Measurements from ENCODE around the gene CPT2. TPM values are rescaled to one million over a fixed set of nuclear protein-coding genes. Genes with fewer than 3 reads are reported as not detected.

CPT2 gene
- polyA plus RNA-seq, 1 of the 3 experiments (the other 2 are of a cell fraction): 18.6 TPM

DNA sequence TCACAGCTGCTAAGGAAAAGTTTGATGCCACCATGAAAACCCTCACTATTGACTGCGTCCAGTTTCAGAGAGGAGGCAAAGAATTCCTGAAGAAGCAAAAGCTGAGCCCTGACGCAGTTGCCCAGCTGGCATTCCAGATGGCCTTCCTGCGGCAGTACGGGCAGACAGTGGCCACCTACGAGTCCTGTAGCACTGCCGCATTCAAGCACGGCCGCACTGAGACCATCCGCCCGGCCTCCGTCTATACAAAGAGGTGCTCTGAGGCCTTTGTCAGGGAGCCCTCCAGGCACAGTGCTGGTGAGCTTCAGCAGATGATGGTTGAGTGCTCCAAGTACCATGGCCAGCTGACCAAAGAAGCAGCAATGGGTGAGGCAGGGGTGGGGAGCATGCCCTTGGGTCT is 14.3 kb downstream of the CPT2 start:
- no peak for DNase-seq
- Histone ChIP-seq H3K4me3 (ENCODE audit: low read depth in 2 of 2, low read length in 1 of 2) (no peak overlapping the region), H3K27me3 (ENCODE audit: insufficient read depth) (no peaks in the 10 kb centered on the region), H3K4me2 (no peak overlapping the region), H4K20me1 (ENCODE audit: insufficient read depth) (no peaks in the 10 kb centered on the region), H3K27ac (ENCODE audit: low read depth in 2 of 2, low read length in 1 of 2) (no peak overlapping the region), H3K9me2 (no peaks in the 10 kb centered on the region), H3K36me3 (replicated peaks in 1 of 2; ENCODE audit: control insufficient read depth in 1 of 2, insufficient read depth in 2 of 2, low read length in 1 of 2) (peaks cover 56 to 68% of the 10 kb centered on the region in 2 experiments), H3K79me2 (ENCODE audit: insufficient read depth) (no peaks in the 10 kb centered on the region), H2AFZ (ENCODE audit: low read depth) (no peak overlapping the region), H3K9ac (no peak overlapping the region), H3F3A (replicated peaks; ENCODE audit: insufficient read depth) (no peaks in the 10 kb centered on the region), H3K9me3 (no peaks in the 10 kb centered on the region), H3K4me1 (ENCODE audit: control insufficient read depth in 1 of 2, insufficient read depth in 2 of 2, low read depth in 1 of 2, low read length in 1 of 2) (no peaks in the 10 kb centered on the region)
- CTCF ChIA-PET: no interaction called here
- WGBS (ENCODE audit: low lambda C conversion rate): 96% methylated on average over 10 of the region's 11 CpGs
- POLR2A ChIA-PET: interaction anchor here (1.3 kb wide), 1 partner anchor 9 kb away, joined by 3 read pairs; no protein-coding TSS in a partner anchor
- TF ChIP-seq, protein P1, sequence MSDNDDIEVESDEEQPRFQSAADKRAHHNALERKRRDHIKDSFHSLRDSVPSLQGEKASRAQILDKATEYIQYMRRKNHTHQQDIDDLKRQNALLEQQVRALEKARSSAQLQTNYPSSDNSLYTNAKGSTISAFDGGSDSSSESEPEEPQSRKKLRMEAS (IDR thresholded peaks at IDR 0.05; ENCODE audit: low read depth): no peak
- TF ChIP-seq MXI1 (IDR thresholded peaks at IDR 0.05; ENCODE audit: low read depth, low read length) (no peak), ELF1 (IDR thresholded peaks at IDR 0.05) (no peak), JUND (IDR thresholded peaks at IDR 0.05) (no peak), FOXM1 (IDR thresholded peaks at IDR 0.05; ENCODE audit: low read depth) (no peak), FOSL2 (IDR thresholded peaks at IDR 0.05; ENCODE audit: borderline replicate concordance, low read depth) (no peak), RFX5 (IDR thresholded peaks at IDR 0.05; ENCODE audit: low read length) (no peak), TEAD4 (IDR thresholded peaks at IDR 0.05; ENCODE audit: borderline replicate concordance, insufficient read depth) (no peak)
- TF ChIP-seq, protein P2, sequence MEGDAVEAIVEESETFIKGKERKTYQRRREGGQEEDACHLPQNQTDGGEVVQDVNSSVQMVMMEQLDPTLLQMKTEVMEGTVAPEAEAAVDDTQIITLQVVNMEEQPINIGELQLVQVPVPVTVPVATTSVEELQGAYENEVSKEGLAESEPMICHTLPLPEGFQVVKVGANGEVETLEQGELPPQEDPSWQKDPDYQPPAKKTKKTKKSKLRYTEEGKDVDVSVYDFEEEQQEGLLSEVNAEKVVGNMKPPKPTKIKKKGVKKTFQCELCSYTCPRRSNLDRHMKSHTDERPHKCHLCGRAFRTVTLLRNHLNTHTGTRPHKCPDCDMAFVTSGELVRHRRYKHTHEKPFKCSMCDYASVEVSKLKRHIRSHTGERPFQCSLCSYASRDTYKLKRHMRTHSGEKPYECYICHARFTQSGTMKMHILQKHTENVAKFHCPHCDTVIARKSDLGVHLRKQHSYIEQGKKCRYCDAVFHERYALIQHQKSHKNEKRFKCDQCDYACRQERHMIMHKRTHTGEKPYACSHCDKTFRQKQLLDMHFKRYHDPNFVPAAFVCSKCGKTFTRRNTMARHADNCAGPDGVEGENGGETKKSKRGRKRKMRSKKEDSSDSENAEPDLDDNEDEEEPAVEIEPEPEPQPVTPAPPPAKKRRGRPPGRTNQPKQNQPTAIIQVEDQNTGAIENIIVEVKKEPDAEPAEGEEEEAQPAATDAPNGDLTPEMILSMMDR (IDR thresholded peaks at IDR 0.05): no peak

DNA sequence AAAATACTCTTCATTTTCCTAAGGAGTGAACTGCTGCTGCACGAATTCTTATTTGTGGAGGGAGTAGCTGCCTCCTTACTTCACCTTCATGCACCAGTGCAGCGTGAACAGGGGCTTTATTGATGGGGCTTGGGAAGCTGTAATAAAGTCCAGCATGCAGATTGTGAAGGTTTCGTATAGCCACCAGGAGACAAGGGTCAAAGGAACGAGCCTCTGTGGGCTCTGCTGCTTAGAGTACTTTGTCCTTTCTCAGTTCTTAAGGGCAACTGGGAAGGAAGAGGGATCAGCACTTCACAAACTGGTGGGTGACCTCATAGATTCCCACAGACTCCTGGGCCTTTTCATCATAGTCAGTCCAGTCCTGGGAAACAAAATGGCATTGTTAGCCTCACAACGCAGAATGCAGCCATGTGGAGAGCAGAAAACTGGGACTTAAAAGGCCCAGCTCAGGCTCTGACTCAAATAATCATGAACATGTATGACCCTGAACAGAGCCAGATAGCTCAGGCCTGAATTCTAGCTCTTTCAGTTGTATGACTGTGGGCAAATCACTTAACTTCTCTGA is 17.8 kb downstream of the CPT2 start:
- Histone ChIP-seq H3F3A (replicated peaks; ENCODE audit: insufficient read depth) (no peaks in the 10 kb centered on the region), H3K9me2 (no peaks in the 10 kb centered on the region), H3K9ac (no peak overlapping the region), H3K4me1 (ENCODE audit: control insufficient read depth in 1 of 2, insufficient read depth in 2 of 2, low read depth in 1 of 2, low read length in 1 of 2) (peaks cover 7 to 8% of the 10 kb centered on the region in 2 experiments; a peak in 2 of 4 replicates), H3K27ac (ENCODE audit: low read depth in 2 of 2, low read length in 1 of 2) (no peak overlapping the region), H2AFZ (ENCODE audit: low read depth) (no peak overlapping the region), H3K36me3 (replicated peaks in 1 of 2; ENCODE audit: control insufficient read depth in 1 of 2, insufficient read depth in 2 of 2, low read length in 1 of 2) (peaks cover 51 to 71% of the 10 kb centered on the region in 2 experiments), H3K4me3 (ENCODE audit: low read depth in 2 of 2, low read length in 1 of 2) (no peak overlapping the region), H4K20me1 (ENCODE audit: insufficient read depth) (no peaks in the 10 kb centered on the region), H3K9me3 (no peaks in the 10 kb centered on the region), H3K79me2 (ENCODE audit: insufficient read depth) (peaks cover 13% of the 10 kb centered on the region; the same call in 1 of the 2 replicates), H3K27me3 (ENCODE audit: insufficient read depth) (no peaks in the 10 kb centered on the region), H3K4me2 (no peak overlapping the region)
- ChIA-PET POLR2A (no interaction called here), CTCF (interaction anchor here (0.6 to 1.9 kb wide), 2 partner anchors 32 to 420 kb away, joined by 3 to 4 read pairs; no protein-coding TSS in a partner anchor)
- TF ChIP-seq, protein P3, sequence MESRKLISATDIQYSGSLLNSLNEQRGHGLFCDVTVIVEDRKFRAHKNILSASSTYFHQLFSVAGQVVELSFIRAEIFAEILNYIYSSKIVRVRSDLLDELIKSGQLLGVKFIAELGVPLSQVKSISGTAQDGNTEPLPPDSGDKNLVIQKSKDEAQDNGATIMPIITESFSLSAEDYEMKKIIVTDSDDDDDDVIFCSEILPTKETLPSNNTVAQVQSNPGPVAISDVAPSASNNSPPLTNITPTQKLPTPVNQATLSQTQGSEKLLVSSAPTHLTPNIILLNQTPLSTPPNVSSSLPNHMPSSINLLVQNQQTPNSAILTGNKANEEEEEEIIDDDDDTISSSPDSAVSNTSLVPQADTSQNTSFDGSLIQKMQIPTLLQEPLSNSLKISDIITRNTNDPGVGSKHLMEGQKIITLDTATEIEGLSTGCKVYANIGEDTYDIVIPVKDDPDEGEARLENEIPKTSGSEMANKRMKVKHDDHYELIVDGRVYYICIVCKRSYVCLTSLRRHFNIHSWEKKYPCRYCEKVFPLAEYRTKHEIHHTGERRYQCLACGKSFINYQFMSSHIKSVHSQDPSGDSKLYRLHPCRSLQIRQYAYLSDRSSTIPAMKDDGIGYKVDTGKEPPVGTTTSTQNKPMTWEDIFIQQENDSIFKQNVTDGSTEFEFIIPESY (IDR thresholded peaks at IDR 0.05; ENCODE audit: borderline replicate concordance, low read depth): no peak
- TF ChIP-seq RAD21 (IDR thresholded peaks at IDR 0.05; ENCODE audit: low read length): no peak
- no peak for TF ChIP-seq TEAD4 (IDR thresholded peaks at IDR 0.05; ENCODE audit: borderline replicate concordance, insufficient read depth)
- TF ChIP-seq, protein P2 (IDR thresholded peaks at IDR 0.05): no peak
- no peak for TF ChIP-seq EZH2phosphoT487 (IDR thresholded peaks at IDR 0.05; ENCODE audit: borderline replicate concordance, low read depth)
- no peak for TF ChIP-seq FOXM1 (IDR thresholded peaks at IDR 0.05; ENCODE audit: low read depth)
- no peak for TF ChIP-seq MEF2A (IDR thresholded peaks at IDR 0.05; ENCODE audit: borderline replicate concordance, low read depth)
- no peak for TF ChIP-seq MXI1 (IDR thresholded peaks at IDR 0.05; ENCODE audit: low read depth, low read length)
- TF ChIP-seq, protein P4, sequence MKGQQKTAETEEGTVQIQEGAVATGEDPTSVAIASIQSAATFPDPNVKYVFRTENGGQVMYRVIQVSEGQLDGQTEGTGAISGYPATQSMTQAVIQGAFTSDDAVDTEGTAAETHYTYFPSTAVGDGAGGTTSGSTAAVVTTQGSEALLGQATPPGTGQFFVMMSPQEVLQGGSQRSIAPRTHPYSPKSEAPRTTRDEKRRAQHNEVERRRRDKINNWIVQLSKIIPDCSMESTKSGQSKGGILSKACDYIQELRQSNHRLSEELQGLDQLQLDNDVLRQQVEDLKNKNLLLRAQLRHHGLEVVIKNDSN (IDR thresholded peaks at IDR 0.05; ENCODE audit: borderline replicate concordance, low read depth): no peak
- no peak for TF ChIP-seq NFIC (IDR thresholded peaks at IDR 0.05; ENCODE audit: borderline replicate concordance)
- TF ChIP-seq SMC3 (IDR thresholded peaks at IDR 0.05; ENCODE audit: low read depth, low read length): no peak
- no peak for TF ChIP-seq POLR2AphosphoS5 (IDR thresholded peaks at IDR 0.05; ENCODE audit: low read depth, low read length)
- no peak for TF ChIP-seq GATA2 (CRISPR knock-in tag; IDR thresholded peaks at IDR 0.05)
- 74% methylated on average over 4 of the region's 5 CpGs for WGBS (ENCODE audit: low lambda C conversion rate)
- DNase-seq: no peak

Measured in SK-N-SH (cell line).